HG02588 (cell line): Measurements from ENCODE around the gene BBIP1.
"Not testable (repeated sequence)": the region's sequence is repeated elsewhere in the genome, so short reads cannot be mapped to it uniquely, and the experiment has no call there.

Experiments used
- ATAC-seq: cut with Tn5 transposase; IDR thresholded peaks from one replicate; pipeline ENCODE4 v1.9.1; 2021; ENCODE audit warnings: mild to moderate bottlenecking, moderate library complexity; ENCODE audit not compliant: unreplicated experiment

The BBIP1 gene

GRCh38 chr10:110923856-110924493 is 5.0 kb upstream of the BBIP1 start:
- ATAC-seq = no peak

GRCh38 chr10:110919971-110920881 is 1.2 kb upstream of the BBIP1 start:
- peak; percentile 22 for ATAC-seq

GRCh38 chr10:110919349-110919931 is 460 bp upstream of the BBIP1 start, which contains the start of gene SHOC2:
SHOC2 (plus strand) TSS chr10:110919604; CDS start chr10:110964359, 44,755 bp downstream.
- peak; percentile 11 for ATAC-seq

- ATAC-seq = no peak
Measured at GRCh38 chr10:110918269-110918642, 724 bp downstream of the BBIP1 start.

- no peak for ATAC-seq
Measured at GRCh38 chr10:110916554-110917346, 2.2 kb downstream of the BBIP1 start.

GRCh38 chr10:110915600-110915999 is 3.4 kb downstream of the BBIP1 start:
- not testable (repeated sequence) for ATAC-seq

GRCh38 chr10:110915035-110915434 is 3.9 kb downstream of the BBIP1 start:
- ATAC-seq = no peak

- no peak for ATAC-seq
Measured at GRCh38 chr10:110914431-110914830, 4.5 kb downstream of the BBIP1 start.

GRCh38 chr10:110912374-110912773 is 6.6 kb downstream of the BBIP1 start:
- ATAC-seq = no peak

GRCh38 chr10:110910138-110910537 is 8.8 kb downstream of the BBIP1 start:
- no peak for ATAC-seq

GRCh38 chr10:110903280-110904278 is 15.4 kb downstream of the BBIP1 start:
- ATAC-seq = no peak

GRCh38 chr10:110901954-110902819 is 16.8 kb downstream of the BBIP1 start:
- ATAC-seq = no peak

GRCh38 chr10:110900983-110901382 is 18.0 kb downstream of the BBIP1 start:
- no peak for ATAC-seq

- no peak for ATAC-seq
Measured at GRCh38 chr10:110898391-110898790, 20.6 kb downstream of the BBIP1 start.

- no peak for ATAC-seq
Measured at GRCh38 chr10:110897184-110897583, 21.8 kb downstream of the BBIP1 start.

GRCh38 chr10:110893559-110894179 is 25.3 kb downstream of the BBIP1 start:
- ATAC-seq = no peak

- no peak for ATAC-seq
Measured at GRCh38 chr10:110892602-110893288, 26.2 kb downstream of the BBIP1 start.

- ATAC-seq = no peak
Measured at GRCh38 chr10:110887560-110887959, 31.4 kb downstream of the BBIP1 start.
